Astrocyte (in vitro differentiated cells and primary cell): ENCODE data around the gene SEMA3G. TPM values are rescaled to one million over a fixed set of nuclear protein-coding genes. Genes with fewer than 3 reads are reported as not detected.

Experiments
- DNase-seq: peaks from one replicate; pipeline ENCODE4 v3.0.0-alpha.2; 2010; ENCODE audit warnings: low read depth
- FAIRE-seq: peaks from 2 replicates; lab custom pipeline; 2011; peaks lifted over from hg19 to GRCh38; lab: Jason Lieb, UNC
- H2AFZ ChIP-seq: 2 replicates; pipeline ENCODE4 v1.6.0; 2012; ENCODE audit warnings: low read depth, low read length, inconsistent platforms
- H3K27ac ChIP-seq: 2 replicates; pipeline ENCODE4 v1.5.1; 2011; ENCODE audit warnings: low read depth, low read length, inconsistent platforms
- H3K27me3 ChIP-seq: 2 replicates; pipeline ENCODE4 v1.6.0; 2011; ENCODE audit warnings: low read length, inconsistent platforms; ENCODE audit not compliant: insufficient read depth
- H3K36me3 ChIP-seq: 2 replicates; pipeline ENCODE4 v1.5.1; 2011; ENCODE audit warnings: low read length, inconsistent platforms; ENCODE audit not compliant: insufficient read depth
- H3K4me1 ChIP-seq: 2 replicates; pipeline ENCODE4 v1.5.1; 2011; ENCODE audit warnings: low read length, inconsistent platforms; ENCODE audit not compliant: insufficient read depth
- H3K4me2 ChIP-seq: 2 replicates; pipeline ENCODE4 v1.6.0; 2012; ENCODE audit warnings: low read length, inconsistent platforms
- H3K4me3 ChIP-seq: 2 replicates; pipeline ENCODE4 v1.5.1; 2011; ENCODE audit warnings: low read depth, mild to moderate bottlenecking, low read length, inconsistent platforms; ENCODE audit not compliant: insufficient read depth
- H3K79me2 ChIP-seq: 2 replicates; pipeline ENCODE4 v1.6.0; 2012; ENCODE audit warnings: mild to moderate bottlenecking, low read length, inconsistent platforms; ENCODE audit not compliant: insufficient read depth
- H3K9ac ChIP-seq: 2 replicates; pipeline ENCODE4 v1.6.0; 2012; ENCODE audit warnings: mild to moderate bottlenecking, low read length, inconsistent platforms
- H3K9me3 ChIP-seq: 2 replicates; pipeline ENCODE4 v1.5.1; 2012; ENCODE audit warnings: low read depth, mild to moderate bottlenecking, low read length, inconsistent platforms; ENCODE audit not compliant: insufficient read depth
- H4K20me1 ChIP-seq: 2 replicates; pipeline ENCODE4 v1.6.0; 2012; ENCODE audit warnings: low read length, inconsistent platforms; ENCODE audit not compliant: insufficient read depth
- H3K27ac Mint-ChIP-seq: one replicate; pipeline ENCODE4 v1.8.0; 2021; ENCODE audit warnings: mild to moderate bottlenecking, mixed read lengths; ENCODE audit not compliant: unreplicated experiment
- H3K27me3 Mint-ChIP-seq: one replicate; pipeline ENCODE4 v1.8.0; 2021; ENCODE audit warnings: low read depth, mixed read lengths; ENCODE audit not compliant: unreplicated experiment
- H3K36me3 Mint-ChIP-seq: one replicate; pipeline ENCODE4 v1.8.0; 2021; ENCODE audit warnings: low read depth, mixed read lengths; ENCODE audit not compliant: unreplicated experiment
- H3K4me1 Mint-ChIP-seq: one replicate; pipeline ENCODE4 v1.8.0; 2021; ENCODE audit warnings: low read depth, mixed read lengths; ENCODE audit not compliant: unreplicated experiment
- H3K4me3 Mint-ChIP-seq: one replicate; pipeline ENCODE4 v1.8.0; 2021; ENCODE audit warnings: mild to moderate bottlenecking, moderate library complexity, mixed read lengths; ENCODE audit not compliant: unreplicated experiment
- H3K9me3 Mint-ChIP-seq: one replicate; pipeline ENCODE4 v1.8.0; 2021; ENCODE audit warnings: mild to moderate bottlenecking, mixed read lengths; ENCODE audit not compliant: unreplicated experiment
- CTCF ChIP-seq: IDR thresholded peaks from 2 replicates; pipeline ENCODE4 v1.5.1; 2011; ENCODE audit warnings: low read depth, mild to moderate bottlenecking, inconsistent platforms, low read length, moderate library complexity; ENCODE audit not compliant: insufficient read depth
- EZH2 ChIP-seq: IDR thresholded peaks from 2 replicates; pipeline ENCODE4 v1.6.1; 2012; ENCODE audit warnings: mild to moderate bottlenecking, low read length, inconsistent platforms; ENCODE audit not compliant: insufficient read depth
- total RNA-seq: library from RNA; stranded (reverse); gene quantifications from 2 replicates; pipeline ENCODE4 v1.2.1, GENCODE V29; 2021

SEMA3G gene
- total RNA-seq, 1 donor from 2014 or later, result 0.09 TPM

DNA sequence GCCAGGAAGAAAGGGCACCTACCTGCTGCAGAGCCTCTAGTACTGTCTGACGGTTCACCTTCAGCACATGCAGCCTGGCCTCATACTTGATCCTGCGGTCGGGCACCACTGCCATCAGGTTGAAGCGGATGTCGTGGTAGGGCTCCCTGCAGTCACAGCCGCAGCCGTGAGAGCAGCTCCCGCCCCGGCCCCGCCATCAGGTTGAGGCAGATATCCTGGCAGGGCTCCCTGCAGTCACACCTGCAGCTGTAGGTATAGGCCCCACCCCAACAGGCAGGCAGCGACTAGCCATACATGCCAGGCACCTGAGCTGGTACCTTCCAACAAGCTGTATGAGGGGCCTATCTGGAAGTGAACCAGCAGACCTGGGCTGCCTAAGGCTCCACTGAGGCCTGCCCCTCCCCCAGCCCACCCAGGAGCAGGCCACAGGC lies 38.7 kb downstream of the SEMA3G start:
- H3K4me1 Mint-ChIP-seq, result peaks cover 9% of the 10 kb centered on the region
- Histone ChIP-seq H3K27ac (no peak overlapping the region), H3K4me2 (no peak overlapping the region), H3K79me2 (peaks cover 37% of the 10 kb centered on the region), H3K4me3 (no peak overlapping the region), H3K9ac (no peak overlapping the region), H3K27me3 (no peaks in the 10 kb centered on the region), H3K4me1 (peaks cover 17% of the 10 kb centered on the region), H3K36me3 (peaks cover 16% of the 10 kb centered on the region), H3K9me3 (no peaks in the 10 kb centered on the region), H2AFZ (no peak overlapping the region), H4K20me1 (peaks cover 22% of the 10 kb centered on the region)
- no peaks in the 10 kb centered on the region for H3K27me3 Mint-ChIP-seq
- DNase-seq (no peak), FAIRE-seq (no peak)
- TF ChIP-seq EZH2 (no peak), CTCF (no peak)
- peaks cover 24% of the 10 kb centered on the region for H3K36me3 Mint-ChIP-seq
- no peaks in the 10 kb centered on the region for H3K9me3 Mint-ChIP-seq
- no peak overlapping the region for H3K27ac Mint-ChIP-seq
- no peak overlapping the region for H3K4me3 Mint-ChIP-seq

GRCh38 chr3:52405601-52406110 lies 39.2 kb downstream of the SEMA3G start:
- no peak overlapping the region for H3K9ac ChIP-seq
- Mint-ChIP-seq H3K4me1 (peaks cover 9% of the 10 kb centered on the region), H3K27me3 (no peaks in the 10 kb centered on the region), H3K36me3 (peaks cover 26% of the 10 kb centered on the region), H3K27ac (no peak overlapping the region), H3K4me3 (no peak overlapping the region), H3K9me3 (no peaks in the 10 kb centered on the region)
- H3K9me3 ChIP-seq, result no peaks in the 10 kb centered on the region
- H3K4me1 ChIP-seq, result peaks cover 12% of the 10 kb centered on the region
- TF ChIP-seq EZH2, result no peak
- no peak for TF ChIP-seq CTCF
- H2AFZ ChIP-seq, result no peak overlapping the region
- no peak overlapping the region for H3K4me2 ChIP-seq
- FAIRE-seq (no peak), DNase-seq (no peak)
- peaks cover 37% of the 10 kb centered on the region for H3K79me2 ChIP-seq
- H3K27me3 ChIP-seq, result no peaks in the 10 kb centered on the region
- H4K20me1 ChIP-seq, result peaks cover 21% of the 10 kb centered on the region
- no peak overlapping the region for H3K27ac ChIP-seq
- H3K36me3 ChIP-seq, result peaks cover 17% of the 10 kb centered on the region
- H3K4me3 ChIP-seq, result no peak overlapping the region

DNA sequence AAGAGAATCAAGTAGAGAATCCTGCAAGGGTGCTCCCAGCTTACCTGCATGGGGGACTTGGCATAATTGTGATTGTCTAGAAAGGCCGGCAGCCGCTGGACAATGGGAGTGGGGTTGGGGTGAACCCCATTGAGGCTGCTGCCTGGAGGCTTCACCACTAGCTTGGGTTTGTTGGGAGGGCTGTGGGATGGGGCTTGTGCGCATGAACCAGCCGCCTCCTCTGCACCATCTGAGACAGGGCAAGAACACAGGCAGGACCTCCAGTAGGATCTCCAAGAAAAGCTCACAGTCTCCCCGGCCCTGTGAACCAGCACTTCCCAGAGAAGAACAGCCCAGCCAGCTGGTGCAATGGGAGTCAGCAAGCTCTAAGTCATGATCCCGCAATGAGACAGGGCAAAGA lies 39.8 kb downstream of the SEMA3G start:
- Histone ChIP-seq H3K27ac (no peak overlapping the region), H3K27me3 (no peaks in the 10 kb centered on the region), H3K4me3 (no peak overlapping the region), H4K20me1 (peaks cover 21% of the 10 kb centered on the region), H3K4me1 (peaks cover 12% of the 10 kb centered on the region), H3K79me2 (peaks cover 37% of the 10 kb centered on the region), H3K36me3 (peaks cover 17% of the 10 kb centered on the region), H3K4me2 (no peak overlapping the region), H3K9ac (no peak overlapping the region), H3K9me3 (no peaks in the 10 kb centered on the region), H2AFZ (no peak overlapping the region)
- Mint-ChIP-seq H3K9me3 (no peaks in the 10 kb centered on the region), H3K4me1 (peaks cover 9% of the 10 kb centered on the region), H3K36me3 (peaks cover 29% of the 10 kb centered on the region), H3K4me3 (no peak overlapping the region), H3K27ac (no peak overlapping the region), H3K27me3 (no peaks in the 10 kb centered on the region)
- DNase-seq, result no peak
- TF ChIP-seq CTCF (no peak), EZH2 (no peak)
- no peak for FAIRE-seq
